Smooth muscle cell (in vitro differentiated cells): Measurements from ENCODE around the gene OLFM1. TPM values are rescaled to one million over a fixed set of nuclear protein-coding genes. Genes with fewer than 3 reads are reported as not detected.

Source experiments
- DNase-seq: peaks from one replicate; lab custom pipeline; 2025; ENCODE audit not compliant: unreplicated experiment; lab: John Stamatoyannopoulos, UW
- H2AFZ ChIP-seq: fragments of 200-600 bp; sonication (generic); 2 replicates; pipeline ENCODE4 v1.6.0; 2016; ENCODE audit warnings: antibody characterized with exemption, low read depth, mild to moderate bottlenecking
- H3F3A ChIP-seq: fragments of 200-600 bp; sonication (generic); 2 replicates; pipeline ENCODE4 v1.6.0; 2017; ENCODE audit warnings: antibody characterized with exemption, low read depth
- H3K27ac ChIP-seq: fragments of 200-600 bp; sonication (generic); 2 replicates; pipeline ENCODE4 v1.5.1; 2016; ENCODE audit warnings: low read depth, mild to moderate bottlenecking
- H3K27me3 ChIP-seq: fragments of 200-600 bp; sonication (generic); 2 replicates; pipeline ENCODE4 v1.6.1; 2016; ENCODE audit warnings: low read depth, mild to moderate bottlenecking
- H3K36me3 ChIP-seq: fragments of 200-600 bp; sonication (generic); 2 replicates; pipeline ENCODE4 v1.5.1; 2016; ENCODE audit warnings: low read depth
- H3K4me1 ChIP-seq: fragments of 200-600 bp; sonication (generic); 2 replicates; pipeline ENCODE4 v1.5.1; 2016; ENCODE audit warnings: low read depth
- H3K4me2 ChIP-seq: fragments of 200-600 bp; sonication (generic); 2 replicates; pipeline ENCODE4 v1.6.0; 2016; ENCODE audit warnings: mild to moderate bottlenecking
- H3K4me3 ChIP-seq: fragments of 200-600 bp; sonication (generic); 2 replicates; pipeline ENCODE4 v1.5.1; 2016; ENCODE audit warnings: mild to moderate bottlenecking
- H3K79me2 ChIP-seq: fragments of 200-600 bp; sonication (generic); 2 replicates; pipeline ENCODE4 v1.6.0; 2016; ENCODE audit warnings: low read depth, mild to moderate bottlenecking
- H3K9ac ChIP-seq: fragments of 200-600 bp; sonication (generic); 2 replicates; pipeline ENCODE4 v1.6.0; 2016; ENCODE audit warnings: low read depth
- H3K9me3 ChIP-seq: fragments of 200-600 bp; sonication (generic); replicated peaks from 2 replicates; pipeline ENCODE4 v1.5.1; 2016; ENCODE audit warnings: low read depth
- H4K20me1 ChIP-seq: fragments of 200-600 bp; sonication (generic); 2 replicates; pipeline ENCODE4 v1.6.0; 2016; ENCODE audit warnings: low read depth
- WGBS: methylation state at CpG from one replicate; pipeline ENCODE4 v1.1.7; 2016; ENCODE audit warnings: low lambda C conversion rate; 5-methylcytosine and 5-hydroxymethylcytosine counted together
- polyA plus RNA-seq: library from polyadenylated mRNA; unstranded; fragments of >200 nt; fragmentation: Nextera tagmentation; extraction: Ambion mirVana; gene quantifications from 2 replicates; pipeline ENCODE4 v1.2.1, GENCODE V29; 2016
- total RNA-seq: library from RNA; depleted of rRNA; stranded (reverse); fragments of >200 nt; gene quantifications from 2 replicates; pipeline ENCODE4 v1.2.3, GENCODE V29; 2014
- TF ChIP-seq, protein P1 (sequence below): fragments of 200-600 bp; sonication (generic); IDR thresholded peaks from 2 replicates; pipeline ENCODE4 v1.5.1; 2017; ENCODE audit warnings: borderline replicate concordance, mild to moderate bottlenecking, antibody characterized with exemption; ENCODE audit not compliant: insufficient read depth, poor library complexity, severe bottlenecking

OLFM1 gene
- total and polyA plus RNA-seq, 2 experiments from 2014 or later, result 4.5 to 11.0 TPM

DNA sequence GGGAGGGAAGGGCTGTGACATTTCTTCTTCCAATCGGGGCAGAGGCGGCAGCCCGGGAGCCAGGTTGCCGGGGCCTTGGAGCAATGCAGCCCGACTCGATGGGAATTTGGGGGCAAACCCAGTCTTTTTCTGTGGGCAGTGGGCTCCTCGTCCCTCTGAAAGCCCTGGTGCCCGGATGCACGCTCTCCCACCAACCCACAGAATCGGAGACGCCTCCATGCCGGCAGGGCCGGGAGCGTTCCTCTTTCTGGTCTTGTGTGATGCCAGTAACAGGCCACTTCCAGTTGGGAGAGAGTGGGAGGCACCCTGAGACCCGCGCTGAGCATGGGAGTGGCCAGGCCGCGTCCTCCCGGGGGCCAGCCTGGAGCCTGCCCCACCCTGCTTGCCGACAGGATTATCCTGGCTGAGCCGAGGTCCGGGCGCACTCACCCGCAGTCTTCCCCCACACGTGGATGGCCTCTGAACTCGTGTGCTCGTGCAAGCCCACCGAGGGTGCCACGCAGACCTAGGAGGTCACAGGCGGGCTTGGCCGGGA, 17.8 kb downstream of the OLFM1 start:
- no peak overlapping the region for H3K27ac ChIP-seq
- H3K4me1 ChIP-seq, result peaks cover 4% of the 10 kb centered on the region
- TF ChIP-seq, protein P1, sequence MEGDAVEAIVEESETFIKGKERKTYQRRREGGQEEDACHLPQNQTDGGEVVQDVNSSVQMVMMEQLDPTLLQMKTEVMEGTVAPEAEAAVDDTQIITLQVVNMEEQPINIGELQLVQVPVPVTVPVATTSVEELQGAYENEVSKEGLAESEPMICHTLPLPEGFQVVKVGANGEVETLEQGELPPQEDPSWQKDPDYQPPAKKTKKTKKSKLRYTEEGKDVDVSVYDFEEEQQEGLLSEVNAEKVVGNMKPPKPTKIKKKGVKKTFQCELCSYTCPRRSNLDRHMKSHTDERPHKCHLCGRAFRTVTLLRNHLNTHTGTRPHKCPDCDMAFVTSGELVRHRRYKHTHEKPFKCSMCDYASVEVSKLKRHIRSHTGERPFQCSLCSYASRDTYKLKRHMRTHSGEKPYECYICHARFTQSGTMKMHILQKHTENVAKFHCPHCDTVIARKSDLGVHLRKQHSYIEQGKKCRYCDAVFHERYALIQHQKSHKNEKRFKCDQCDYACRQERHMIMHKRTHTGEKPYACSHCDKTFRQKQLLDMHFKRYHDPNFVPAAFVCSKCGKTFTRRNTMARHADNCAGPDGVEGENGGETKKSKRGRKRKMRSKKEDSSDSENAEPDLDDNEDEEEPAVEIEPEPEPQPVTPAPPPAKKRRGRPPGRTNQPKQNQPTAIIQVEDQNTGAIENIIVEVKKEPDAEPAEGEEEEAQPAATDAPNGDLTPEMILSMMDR, result no peak
- H3K4me3 ChIP-seq, result no peak overlapping the region
- no peaks in the 10 kb centered on the region for H3K79me2 ChIP-seq
- H3K9ac ChIP-seq, result no peak overlapping the region
- WGBS, result 93% methylated on average over 27 of the region's 31 CpGs
- H4K20me1 ChIP-seq, result no peaks in the 10 kb centered on the region
- no peak overlapping the region for H3K4me2 ChIP-seq
- DNase-seq, result no peak
- H3K9me3 ChIP-seq, result no peaks in the 10 kb centered on the region
- H3K36me3 ChIP-seq, result no peaks in the 10 kb centered on the region
- H2AFZ ChIP-seq, result no peak overlapping the region
- H3F3A ChIP-seq, result no peaks in the 10 kb centered on the region
- H3K27me3 ChIP-seq, result no peaks in the 10 kb centered on the region

DNA sequence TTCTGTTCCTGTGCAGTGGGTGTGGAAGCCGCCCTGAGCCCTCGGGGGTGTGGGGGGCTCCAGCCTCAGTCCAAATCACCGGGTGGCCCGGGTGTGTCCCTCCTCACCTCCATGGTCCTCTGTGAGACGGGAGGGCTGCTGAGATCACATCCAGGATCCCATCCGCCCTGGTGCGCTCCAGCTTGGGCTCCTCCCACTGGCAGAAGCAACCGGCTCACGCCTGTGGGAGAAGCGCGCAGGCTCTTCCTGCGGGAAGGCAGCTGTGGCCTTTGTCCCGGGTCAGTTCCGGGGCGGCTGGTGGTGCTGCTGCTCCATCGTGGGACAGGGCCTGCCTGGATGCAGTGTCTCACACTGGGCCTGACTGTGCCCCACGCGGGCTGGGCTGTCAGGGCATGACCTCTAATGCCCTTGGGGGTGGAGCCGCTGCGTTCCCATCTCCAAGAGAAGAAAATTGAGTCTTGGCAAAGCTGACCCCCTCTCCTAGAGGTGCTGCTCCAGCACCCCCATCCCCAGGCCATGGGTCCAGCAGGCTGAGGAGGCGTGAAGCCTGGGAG, 18.5 kb downstream of the OLFM1 start:
- Histone ChIP-seq H3K36me3 (no peaks in the 10 kb centered on the region), H3K9me3 (no peaks in the 10 kb centered on the region), H3K4me2 (no peak overlapping the region), H3K4me3 (no peak overlapping the region), H3K27me3 (no peaks in the 10 kb centered on the region), H3K4me1 (peaks cover 4% of the 10 kb centered on the region), H4K20me1 (no peaks in the 10 kb centered on the region), H2AFZ (no peak overlapping the region), H3K79me2 (no peaks in the 10 kb centered on the region), H3K27ac (no peak overlapping the region), H3K9ac (no peak overlapping the region), H3F3A (no peaks in the 10 kb centered on the region)
- TF ChIP-seq, protein P1, result no peak
- no peak for DNase-seq
- WGBS, result 95% methylated on average over 21 of the region's 21 CpGs

DNA sequence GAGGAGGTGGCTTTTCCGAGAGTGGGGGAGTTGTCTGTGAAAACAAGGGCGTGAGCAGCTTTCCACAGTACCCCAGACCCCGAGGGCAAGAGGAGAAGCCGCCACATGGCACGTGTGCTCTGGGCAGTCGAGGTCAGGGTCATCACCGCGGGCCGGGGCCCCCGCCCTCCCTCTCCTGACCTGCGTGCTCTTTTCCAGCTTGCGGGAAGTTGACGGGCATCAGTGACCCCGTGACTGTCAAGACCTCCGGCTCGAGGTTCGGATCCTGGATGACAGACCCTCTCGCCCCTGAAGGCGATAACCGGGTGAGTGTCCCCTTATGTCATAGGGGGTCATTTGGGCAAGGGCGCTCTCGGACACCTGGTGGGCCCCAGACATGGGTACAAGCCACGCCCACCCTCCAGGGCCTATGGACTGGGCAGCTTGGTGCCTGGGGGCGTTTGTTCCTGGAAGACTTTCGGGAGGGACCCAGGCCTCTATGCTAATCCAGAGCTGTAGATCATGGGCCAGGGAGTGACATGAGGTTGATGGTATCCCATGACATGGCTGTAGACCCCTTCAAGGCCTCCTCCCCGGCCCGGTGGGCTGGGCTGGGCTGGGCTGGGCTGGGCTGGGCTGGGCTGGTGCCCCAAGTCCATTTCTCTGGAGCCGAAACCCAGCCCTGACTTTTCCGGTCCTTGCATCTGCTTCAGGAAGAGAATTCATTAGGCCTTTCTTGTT, 19.2 kb downstream of the OLFM1 start:
- Histone ChIP-seq H3K4me1 (peaks cover 4% of the 10 kb centered on the region), H3K4me2 (no peak overlapping the region), H3K79me2 (no peaks in the 10 kb centered on the region), H3K36me3 (no peaks in the 10 kb centered on the region), H4K20me1 (no peaks in the 10 kb centered on the region), H3K27me3 (no peaks in the 10 kb centered on the region), H3K9me3 (no peaks in the 10 kb centered on the region), H2AFZ (no peak overlapping the region), H3F3A (no peaks in the 10 kb centered on the region), H3K4me3 (no peak overlapping the region), H3K27ac (no peak overlapping the region), H3K9ac (no peak overlapping the region)
- no peak for DNase-seq
- TF ChIP-seq, protein P1, result no peak
- 96% methylated on average over 29 of the region's 29 CpGs for WGBS
